ENCODE measurements around the gene GADD45G.

The GADD45G gene

GRCh38 chr9:89603767-89604665 is 796 bp upstream of the GADD45G start:
- TF ChIP-seq PPARA (CRISPR knock-in tag; IDR thresholded peaks at IDR 0.05; ENCODE audit: borderline replicate concordance) (no peak), GLIS3 (CRISPR knock-in tag; IDR thresholded peaks at IDR 0.05) (no peak), ARNTL (CRISPR knock-in tag; IDR thresholded peaks at IDR 0.05; ENCODE audit: borderline replicate concordance, low read depth) (no peak), CSDC2 (CRISPR knock-in tag; IDR thresholded peaks at IDR 0.05) (no peak), ZNF70 (CRISPR knock-in tag; IDR thresholded peaks at IDR 0.05) (0 out of 2 replicates have a peak, but pooled peaks have one; percentile 47), TOX (CRISPR knock-in tag; IDR thresholded peaks at IDR 0.05; ENCODE audit: borderline replicate concordance) (no peak)
- peak; percentile 9 for ATAC-seq

GRCh38 chr9:89605465-89606048 is 745 bp downstream of the GADD45G start:
- TF ChIP-seq CSRNP3 (CRISPR knock-in tag; IDR thresholded peaks at IDR 0.05) (no peak), CSDC2 (CRISPR knock-in tag; IDR thresholded peaks at IDR 0.05) (no peak), ARNTL (CRISPR knock-in tag; IDR thresholded peaks at IDR 0.05; ENCODE audit: borderline replicate concordance, low read depth) (no peak), CREB5 (CRISPR knock-in tag; IDR thresholded peaks at IDR 0.05; ENCODE audit: low read depth) (no peak), BACH2 (CRISPR knock-in tag; IDR thresholded peaks at IDR 0.05; ENCODE audit: borderline replicate concordance) (no peak)
- ATAC-seq = peak; percentile 52

- peak; percentile 81 for ATAC-seq
- TF ChIP-seq ZFP30 (CRISPR knock-in tag; IDR thresholded peaks at IDR 0.05) (no peak), ZNF70 (CRISPR knock-in tag; IDR thresholded peaks at IDR 0.05) (no peak), GLIS3 (CRISPR knock-in tag; IDR thresholded peaks at IDR 0.05) (no peak), ZNF8 (CRISPR knock-in tag; IDR thresholded peaks at IDR 0.05) (no peak), TOX (CRISPR knock-in tag; IDR thresholded peaks at IDR 0.05; ENCODE audit: borderline replicate concordance) (no peak), OSR1 (CRISPR knock-in tag; IDR thresholded peaks at IDR 0.05) (no peak), BACH2 (CRISPR knock-in tag; IDR thresholded peaks at IDR 0.05; ENCODE audit: borderline replicate concordance) (no peak), TCF4 (CRISPR knock-in tag; IDR thresholded peaks at IDR 0.05; ENCODE audit: borderline replicate concordance) (no peak), CREB5 (CRISPR knock-in tag; IDR thresholded peaks at IDR 0.05; ENCODE audit: low read depth) (no peak)
Observed at GRCh38 chr9:89606049-89606623, 1.3 kb downstream of the GADD45G start.

- TF ChIP-seq ZFP3 (CRISPR knock-in tag; IDR thresholded peaks at IDR 0.05) = no peak
- no peak for TF ChIP-seq CSRNP3 (CRISPR knock-in tag; IDR thresholded peaks at IDR 0.05)
- 0 out of 3 replicates have a peak, but pooled peaks have one; percentile 4 for ATAC-seq
Observed at GRCh38 chr9:89606624-89607311, 2.0 kb downstream of the GADD45G start.

- ATAC-seq = no peak
- no peak for TF ChIP-seq GLIS3 (CRISPR knock-in tag; IDR thresholded peaks at IDR 0.05)
- TF ChIP-seq ISL1 (CRISPR knock-in tag; IDR thresholded peaks at IDR 0.05) = no peak
- no peak for TF ChIP-seq RARB (CRISPR knock-in tag; IDR thresholded peaks at IDR 0.05)
- no peak for TF ChIP-seq SNAI2 (CRISPR knock-in tag; IDR thresholded peaks at IDR 0.05)
- no peak for TF ChIP-seq TSHZ2 (CRISPR knock-in tag; IDR thresholded peaks at IDR 0.05)
- TF ChIP-seq ARNTL (CRISPR knock-in tag; IDR thresholded peaks at IDR 0.05; ENCODE audit: borderline replicate concordance, low read depth) = no peak
- no peak for TF ChIP-seq ZNF70 (CRISPR knock-in tag; IDR thresholded peaks at IDR 0.05)
- no peak for TF ChIP-seq OSR1 (CRISPR knock-in tag; IDR thresholded peaks at IDR 0.05)
- no peak for TF ChIP-seq PATZ1 (CRISPR knock-in tag; IDR thresholded peaks at IDR 0.05; ENCODE audit: borderline replicate concordance)
- TF ChIP-seq ZFP3 (CRISPR knock-in tag; IDR thresholded peaks at IDR 0.05) = no peak
Observed at GRCh38 chr9:89608641-89609335, 4.0 kb downstream of the GADD45G start.

All from SK-N-SH treated with all-trans-retinoic acid at 6 μM for 48 hours (cell line).